H1 (cell line): ENCODE results near the gene CYP2A6. TPM values are rescaled to one million over a fixed set of nuclear protein-coding genes. Genes with fewer than 3 reads are reported as not detected.

Experiments
- CTCF ChIA-PET: fragments of 300-600 bp; sonication (Branson Sonifier 250); formaldehyde crosslinking; loops from one replicate; lab custom pipeline; 2021; ENCODE audit not compliant: partially characterized antibody; lab: Charles Lee
- POLR2A ChIA-PET: fragments of 300-600 bp; sonication (Branson Sonifier 250); formaldehyde crosslinking; loops from one replicate; lab custom pipeline; 2021; ENCODE audit warnings: inconsistent platforms; ENCODE audit not compliant: partially characterized antibody; lab: Charles Lee
- DNase-seq, 2 experiments: peaks; one replicate each; pipeline versions ENCODE4 v3.0.0 to v3.0.0-alpha.2; 2010 to 2022; ENCODE audit warnings: low spot score in 2 of 2, low read depth in 1 of 2, mixed read lengths in 1 of 2
- FAIRE-seq: peaks from 2 replicates; lab custom pipeline; 2011; peaks lifted over from hg19 to GRCh38; lab: Jason Lieb, UNC
- H2AFZ ChIP-seq: 2 replicates; pipeline ENCODE4 v1.8.1; 2012; ENCODE audit warnings: low read length, inconsistent platforms
- H2AK5ac ChIP-seq: 2 replicates; pipeline ENCODE4 v1.6.1; 2013; ENCODE audit warnings: low read depth, low read length
- H2BK120ac ChIP-seq: replicated peaks from 2 replicates; pipeline ENCODE3; 2013; ENCODE audit warnings: low read depth, low read length, inconsistent platforms
- H2BK12ac ChIP-seq: 2 replicates; pipeline ENCODE4 v1.6.1; 2013; ENCODE audit warnings: low read depth, low read length
- H2BK15ac ChIP-seq: 2 replicates; pipeline ENCODE4 v1.6.1; 2013; ENCODE audit warnings: low read length
- H2BK20ac ChIP-seq: 2 replicates; pipeline ENCODE4 v1.6.1; 2013; ENCODE audit warnings: low read length
- H2BK5ac ChIP-seq: 2 replicates; pipeline ENCODE4 v1.6.1; 2013; ENCODE audit warnings: low read depth, low read length
- H3K14ac ChIP-seq: 2 replicates; pipeline ENCODE4 v1.6.1; 2013; ENCODE audit warnings: inconsistent platforms; ENCODE audit not compliant: insufficient read length
- H3K18ac ChIP-seq: 2 replicates; pipeline ENCODE4 v1.6.1; 2013; ENCODE audit warnings: low read length; ENCODE audit errors: extremely low read depth
- H3K23ac ChIP-seq: 2 replicates; pipeline ENCODE4 v1.6.1; 2013; ENCODE audit warnings: inconsistent platforms; ENCODE audit not compliant: insufficient read length
- H3K23me2 ChIP-seq: 2 replicates; pipeline ENCODE4 v1.6.1; 2013; ENCODE audit warnings: low read depth, low read length
- H3K27ac ChIP-seq: 2 replicates; pipeline ENCODE4 v1.6.1; 2011; ENCODE audit warnings: low read depth, low read length, inconsistent platforms
- H3K27me3 ChIP-seq, 4 experiments: replicated peaks in 1 of 4; 1 replicate in 1 of 4; 2 replicates in 3 of 4; pipeline versions ENCODE4 v1.6.1 to v1.8.1; 2011 to 2013; ENCODE audit warnings: low read length in 3 of 4, mild to moderate bottlenecking in 3 of 4, inconsistent platforms in 2 of 4, mixed read lengths in 2 of 4, moderate library complexity in 1 of 4; ENCODE audit not compliant: control insufficient read depth in 3 of 4, insufficient read depth in 3 of 4; ENCODE audit errors: extremely low read depth in 1 of 4
- H3K36me3 ChIP-seq, 4 experiments: 2 replicates each; pipeline versions ENCODE4 v1.6.1 to v1.8.1; 2011 to 2013; ENCODE audit warnings: mild to moderate bottlenecking in 4 of 4, low read length in 3 of 4, moderate library complexity in 2 of 4, control low read depth in 1 of 4, inconsistent platforms in 1 of 4; ENCODE audit not compliant: insufficient read depth in 4 of 4, control insufficient read depth in 2 of 4
- H3K4ac ChIP-seq: replicated peaks from 2 replicates; pipeline ENCODE3; 2013; ENCODE audit warnings: low read length, low read depth, mixed read lengths, inconsistent platforms; ENCODE audit not compliant: insufficient read length
- H3K4me1 ChIP-seq, 4 experiments: replicated peaks in 1 of 4; 1 replicate in 1 of 4; 2 replicates in 3 of 4; pipeline versions ENCODE4 v1.6.1 to v1.8.1; 2011 to 2013; ENCODE audit warnings: low read length in 3 of 4, inconsistent platforms in 2 of 4, mixed read lengths in 1 of 4; ENCODE audit not compliant: insufficient read depth in 4 of 4, control insufficient read depth in 3 of 4
- H3K4me2 ChIP-seq, 2 experiments: 2 replicates each; pipeline versions ENCODE4 v1.6.1 to v1.8.1; 2011 to 2013; ENCODE audit warnings: low read depth in 2 of 2, low read length in 2 of 2, control low read depth in 1 of 2, inconsistent platforms in 1 of 2, mild to moderate bottlenecking in 1 of 2; ENCODE audit not compliant: insufficient read depth in 1 of 2
- H3K4me3 ChIP-seq, 4 experiments: fragments of 200-600, 300-600 bp in 1 of 4; sonication (generic), shearing (Covaris generic), sonication (Bioruptor Twin) in 1 of 4; 2 replicates each; pipeline versions ENCODE4 v1.5.1 to v1.8.1; 2011 to 2016; ENCODE audit warnings: low read length in 4 of 4, low read depth in 3 of 4, control low read depth in 2 of 4, inconsistent platforms in 2 of 4, mild to moderate bottlenecking in 2 of 4, mixed read lengths in 1 of 4, moderate library complexity in 1 of 4; ENCODE audit not compliant: insufficient read depth in 2 of 4; ENCODE audit errors: extremely low read depth in 1 of 4
- H3K56ac ChIP-seq: replicated peaks from 2 replicates; pipeline ENCODE3; 2013; ENCODE audit warnings: low read depth, mild to moderate bottlenecking, mixed read lengths, low read length, inconsistent platforms; ENCODE audit not compliant: insufficient read length
- H3K79me1 ChIP-seq: 2 replicates; pipeline ENCODE4 v1.6.1; 2013; ENCODE audit warnings: low read depth, low read length, control low read depth
- H3K79me2 ChIP-seq, 2 experiments: 2 replicates each; pipeline versions ENCODE4 v1.6.1 to v1.8.1; 2012 to 2013; ENCODE audit warnings: low read length in 2 of 2, mild to moderate bottlenecking in 2 of 2, inconsistent platforms in 1 of 2; ENCODE audit not compliant: insufficient read depth in 2 of 2, control insufficient read depth in 1 of 2
- H3K9ac ChIP-seq, 4 experiments: replicated peaks in 1 of 4; 1 replicate in 1 of 4; 2 replicates in 3 of 4; pipeline versions ENCODE4 v1.6.1 to v1.8.1; 2011 to 2013; ENCODE audit warnings: low read depth in 3 of 4, low read length in 3 of 4, control low read depth in 2 of 4, mild to moderate bottlenecking in 2 of 4, moderate library complexity in 2 of 4, inconsistent platforms in 1 of 4; ENCODE audit errors: extremely low read depth in 1 of 4
- H3K9me3 ChIP-seq, 2 experiments: 2 replicates each; pipeline versions ENCODE4 v1.6.1 to v1.8.1; 2012 to 2013; ENCODE audit warnings: mild to moderate bottlenecking in 2 of 2, moderate library complexity in 2 of 2, control low read depth in 1 of 2, inconsistent platforms in 1 of 2, low read depth in 1 of 2, low read length in 1 of 2, mixed read lengths in 1 of 2; ENCODE audit not compliant: insufficient read depth in 2 of 2
- H4K20me1 ChIP-seq, 2 experiments: replicated peaks in 1 of 2; 2 replicates each; pipeline versions ENCODE3 to v1.8.1; 2011 to 2013; ENCODE audit warnings: inconsistent platforms in 2 of 2, low read length in 2 of 2, mild to moderate bottlenecking in 1 of 2; ENCODE audit not compliant: insufficient read depth in 2 of 2, control insufficient read depth in 1 of 2
- H4K5ac ChIP-seq: 2 replicates; pipeline ENCODE4 v1.6.1; 2013; ENCODE audit warnings: low read length, low read depth, mixed read lengths, inconsistent platforms; ENCODE audit not compliant: insufficient read length
- H4K8ac ChIP-seq: 2 replicates; pipeline ENCODE4 v1.8.0; 2013; ENCODE audit warnings: mild to moderate bottlenecking, moderate library complexity, low read length, inconsistent platforms; ENCODE audit not compliant: insufficient read depth; ENCODE audit errors: extremely low read depth
- H4K91ac ChIP-seq: replicated peaks from 2 replicates; pipeline ENCODE3; 2013; ENCODE audit warnings: low read length, mixed read lengths, inconsistent platforms; ENCODE audit not compliant: insufficient read length
- CBX8 ChIP-seq: fragments of 300-800, 300-1000 bp; sonication (generic); IDR thresholded peaks from 2 replicates; pipeline ENCODE4 v1.7.1; 2016; ENCODE audit warnings: low read depth, low read length, borderline replicate concordance
- CEBPB ChIP-seq: IDR thresholded peaks from 2 replicates; pipeline ENCODE4 v1.6.1; 2012; ENCODE audit warnings: low read depth, low read length
- POLR2AphosphoS5 ChIP-seq: IDR thresholded peaks from 2 replicates; pipeline ENCODE4 v1.6.1; 2011; ENCODE audit warnings: low read depth, low read length
- TBP ChIP-seq: IDR thresholded peaks from 2 replicates; pipeline ENCODE4 v1.6.1; 2011; ENCODE audit warnings: low read depth, low read length, improper control_type of control experiment
- YY1 ChIP-seq: IDR thresholded peaks from 2 replicates; pipeline ENCODE4 v1.6.1; 2011; ENCODE audit warnings: low read depth, mild to moderate bottlenecking, low read length
- ZNF274 ChIP-seq: IDR thresholded peaks from 2 replicates; pipeline ENCODE4 v1.7.0; 2012; ENCODE audit warnings: low read length, borderline replicate concordance; ENCODE audit errors: extremely low read depth
- WGBS, 2 experiments: shearing (Covaris generic) in 1 of 2; methylation state at CpG; one replicate each; pipeline versions ENCODE4 v1.1.6 to v1.1.7; 2013 to 2015; ENCODE audit warnings: low lambda C conversion rate in 2 of 2, mixed read lengths in 2 of 2, inconsistent platforms in 1 of 2, low coverage in 1 of 2, missing lambda C conversion rate in 1 of 2; ENCODE audit not compliant: insufficient replicate concordance in 2 of 2, insufficient coverage in 1 of 2, insufficient read length in 1 of 2; ENCODE audit errors: extremely low coverage in 1 of 2, missing lambda C conversion rate in 1 of 2; 5-methylcytosine and 5-hydroxymethylcytosine counted together
- polyA plus RNA-seq, 7 experiments: library from polyadenylated mRNA; depleted of rRNA in 3 of 7; stranded (reverse) in 5 of 7; unstranded in 2 of 7; fragments of >200 nt in 5 of 7; fragments of 200-250 nt in 2 of 7; gene quantifications; 1 replicate in 5 of 7; 2 replicates in 1 of 7; 4 replicates in 1 of 7; pipeline versions ENCODE4 v1.2.1 to v1.2.3, GENCODE V29; 2011 to 2013; ENCODE audit warnings: missing spikeins in 2 of 7, mixed read lengths in 2 of 7
- total RNA-seq: library from RNA; stranded (reverse); fragmentation: NEBNext Ultra II Directional; extraction: Animal tissue kit (Norgen Biotek cat#: 25700); gene quantifications from 2 replicates; pipeline ENCODE4 v1.2.1, GENCODE V29; 2021
- TF ChIP-seq, protein P1 (sequence below): IDR thresholded peaks from 2 replicates; pipeline ENCODE4 v1.6.1; 2012; ENCODE audit warnings: low read length, inconsistent platforms

Gene CYP2A6
- total and polyA plus RNA-seq, 2 of the 8 experiments (the other 6 are each of a cell fraction or from before 2014, with no cell fraction given): 0.33 TPM; not detected in 1

DNA sequence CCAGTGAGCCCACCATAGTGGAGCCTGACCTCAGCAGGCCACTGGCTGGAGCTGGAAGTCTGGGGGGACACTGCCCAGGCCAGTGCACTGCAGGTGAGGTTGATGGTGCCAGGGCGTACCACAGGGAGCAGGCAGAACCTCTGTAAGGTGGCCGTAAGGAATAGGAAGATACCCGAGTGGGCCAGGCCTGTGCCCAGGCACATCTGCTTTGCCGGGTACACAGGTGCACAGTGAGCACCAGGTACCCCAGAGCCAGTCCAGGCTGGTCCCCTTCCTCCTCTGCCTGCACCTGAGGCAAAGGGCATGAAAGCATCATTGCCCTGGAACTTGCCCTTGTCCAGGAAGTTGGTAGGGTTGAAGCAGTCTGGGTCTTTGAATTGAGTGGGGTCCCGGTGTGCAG is 41.8 kb downstream of the CYP2A6 start:
- H3K9ac ChIP-seq: no peak overlapping the region; a peak in 1 of 7 replicates
- no peak overlapping the region for H3K56ac ChIP-seq
- TF ChIP-seq POLR2AphosphoS5 (0 out of 2 replicates have a peak, but pooled peaks have one; percentile 47), CEBPB (no peak), YY1 (no peak), TBP (no peak), ZNF274 (no peak), CBX8 (no peak)
- TF ChIP-seq, protein P1, sequence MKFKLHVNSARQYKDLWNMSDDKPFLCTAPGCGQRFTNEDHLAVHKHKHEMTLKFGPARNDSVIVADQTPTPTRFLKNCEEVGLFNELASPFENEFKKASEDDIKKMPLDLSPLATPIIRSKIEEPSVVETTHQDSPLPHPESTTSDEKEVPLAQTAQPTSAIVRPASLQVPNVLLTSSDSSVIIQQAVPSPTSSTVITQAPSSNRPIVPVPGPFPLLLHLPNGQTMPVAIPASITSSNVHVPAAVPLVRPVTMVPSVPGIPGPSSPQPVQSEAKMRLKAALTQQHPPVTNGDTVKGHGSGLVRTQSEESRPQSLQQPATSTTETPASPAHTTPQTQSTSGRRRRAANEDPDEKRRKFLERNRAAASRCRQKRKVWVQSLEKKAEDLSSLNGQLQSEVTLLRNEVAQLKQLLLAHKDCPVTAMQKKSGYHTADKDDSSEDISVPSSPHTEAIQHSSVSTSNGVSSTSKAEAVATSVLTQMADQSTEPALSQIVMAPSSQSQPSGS: no peak
- H3K23me2 ChIP-seq: peaks cover 12% of the 10 kb centered on the region; the same call in 1 of the 2 replicates
- H2BK120ac ChIP-seq: no peak overlapping the region
- no peak overlapping the region for H3K4me3 ChIP-seq
- H3K27ac ChIP-seq: no peak overlapping the region
- H4K8ac ChIP-seq: no peak overlapping the region
- no peak for FAIRE-seq
- no peak overlapping the region for H3K18ac ChIP-seq
- H3K4ac ChIP-seq: no peak overlapping the region
- H4K5ac ChIP-seq: no peak overlapping the region
- peaks cover 0 to 38% of the 10 kb centered on the region in 2 experiments; a peak in 3 of 4 replicates for H3K79me2 ChIP-seq
- no peak overlapping the region for H3K23ac ChIP-seq
- peaks cover 3 to 26% (median 13%) of the 10 kb centered on the region in 4 experiments; a peak in 6 of 8 replicates for H3K36me3 ChIP-seq
- peaks cover 18% of the 10 kb centered on the region for H3K79me1 ChIP-seq
- no peak overlapping the region for H3K4me2 ChIP-seq
- peaks cover 0 to 3% (median 0%) of the 10 kb centered on the region in 4 experiments; a peak in 2 of 7 replicates for H3K27me3 ChIP-seq
- no peak overlapping the region for H2AK5ac ChIP-seq
- no peaks in the 10 kb centered on the region for H3K9me3 ChIP-seq
- no peak overlapping the region for H3K14ac ChIP-seq
- peaks cover 6 to 47% (median 20%) of the 10 kb centered on the region in 4 experiments for H3K4me1 ChIP-seq
- WGBS, 2 experiments: 100% methylated on average over 5 of the region's 5 CpGs; no CpG with 5 or more reads in 1 of the 2 experiments
- H4K91ac ChIP-seq: no peak overlapping the region
- H2BK20ac ChIP-seq: no peak overlapping the region
- ChIA-PET CTCF (interaction anchor here (1.2 to 4.4 kb wide), 11 partner anchors 8 to 146 kb away, joined by 3 to 26 read pairs (median 7); partner anchors contain the start of genes COQ8B, ITPKC and RAB4B), POLR2A (interaction anchor here (1.7 to 15.7 kb wide), 6 partner anchors 10 to 65 kb away, joined by 5 to 241 read pairs (median 24); partner anchors contain the start of genes ACTMAP, EGLN2, MIA and RAB4B)
- peaks cover 32 to 44% of the 10 kb centered on the region in 2 experiments for H4K20me1 ChIP-seq
- H2BK12ac ChIP-seq: no peak overlapping the region
- DNase-seq: no peak
- H2AFZ ChIP-seq: no peak overlapping the region
- no peak overlapping the region for H2BK15ac ChIP-seq
- no peak overlapping the region for H2BK5ac ChIP-seq
